Right hindlimb (tissue), 1 donor: ENCODE results near the gene RPTOR.

ENCODE experiments used
- DNase-seq: peaks from one replicate; pipeline ENCODE4 v3.0.0-alpha.2; 2018

The RPTOR gene

GRCh38 chr17:80769936-80770625, 225.4 kb downstream of the RPTOR start:
- DNase-seq, result no peak

GRCh38 chr17:80770881-80771611, 226.4 kb downstream of the RPTOR start:
- DNase-seq, result no peak

DNA sequence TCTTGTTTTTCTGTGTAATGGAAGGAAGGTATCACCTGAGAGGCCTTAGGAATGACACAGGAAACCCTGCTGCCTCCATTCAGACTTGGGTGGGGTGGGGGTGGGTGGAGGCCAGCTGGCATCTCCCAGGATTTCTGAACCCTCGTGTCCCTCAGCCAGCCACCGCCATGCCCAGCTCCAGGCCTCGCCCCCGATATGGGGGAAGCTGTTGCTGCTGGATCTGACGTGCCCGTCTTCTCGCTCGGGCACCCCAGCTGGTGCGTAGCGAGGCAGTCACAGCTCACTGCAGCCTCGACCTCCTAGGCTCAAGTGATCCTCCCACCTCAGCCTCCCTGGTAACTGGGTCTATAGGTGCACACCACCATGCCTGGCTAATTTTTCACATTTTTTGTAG, 227.0 kb downstream of the RPTOR start:
- no peak for DNase-seq

- no peak for DNase-seq
These were observed 228.2 kb downstream of the RPTOR start for GRCh38 chr17:80772906-80773242.

DNA sequence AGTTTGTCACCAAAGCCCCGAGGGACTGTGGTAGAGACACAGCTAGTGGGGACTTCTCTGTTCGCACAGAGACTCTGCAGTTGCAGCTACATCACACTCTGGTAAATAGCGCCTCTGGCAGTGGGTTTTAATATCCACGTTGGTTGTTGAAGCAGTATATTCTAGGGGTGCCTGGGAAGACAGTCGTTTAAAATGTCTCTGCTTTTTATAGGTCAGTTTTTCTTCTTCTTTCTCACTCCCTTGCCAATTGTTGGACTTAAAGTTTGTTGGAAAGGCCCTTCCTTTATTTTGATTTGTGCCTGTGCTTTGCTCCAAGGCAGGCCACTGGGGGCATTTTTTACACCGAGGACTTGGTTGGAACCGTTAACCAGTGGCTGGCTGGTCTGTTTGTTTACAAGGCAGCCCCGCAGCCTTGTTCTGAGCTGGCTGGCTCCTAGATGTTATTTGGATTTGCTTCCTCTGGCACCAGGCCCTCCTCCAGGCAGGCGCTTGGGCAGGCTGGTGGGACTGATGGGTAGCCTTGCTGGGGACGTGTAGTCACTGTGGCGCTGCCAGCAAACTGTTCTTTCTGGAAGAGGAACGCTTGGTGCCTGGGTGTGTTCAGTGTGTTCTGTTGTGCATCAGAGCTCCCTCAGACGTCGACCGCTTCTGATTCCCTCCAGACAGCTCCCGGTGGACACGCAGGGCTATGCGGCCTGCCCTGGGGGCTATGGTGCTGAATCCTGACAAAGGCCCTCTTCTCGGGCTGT, 228.8 kb downstream of the RPTOR start:
- DNase-seq, result no peak

DNA sequence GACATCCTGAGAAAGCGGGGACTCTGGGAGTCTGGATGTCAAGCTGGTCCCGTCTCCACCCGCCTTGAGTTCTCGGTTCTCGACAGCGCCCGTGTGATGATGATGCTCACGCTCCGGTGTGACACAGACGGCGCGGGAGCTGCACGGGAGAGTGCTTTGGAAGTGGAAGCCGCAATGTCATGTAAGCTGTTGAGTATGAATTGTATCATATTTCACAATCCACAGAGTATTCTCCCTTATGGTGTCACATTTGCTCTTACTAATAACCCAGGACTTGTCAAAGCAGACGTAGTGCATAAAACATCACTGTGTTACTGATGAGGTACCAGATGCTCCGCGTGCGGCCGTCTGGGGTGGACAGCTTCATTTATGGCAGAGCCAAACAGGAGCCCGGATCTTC, 229.5 kb downstream of the RPTOR start:
- no peak for DNase-seq

- DNase-seq, result peak; percentile 54
These were observed 230.1 kb downstream of the RPTOR start for GRCh38 chr17:80774643-80775281.

DNA sequence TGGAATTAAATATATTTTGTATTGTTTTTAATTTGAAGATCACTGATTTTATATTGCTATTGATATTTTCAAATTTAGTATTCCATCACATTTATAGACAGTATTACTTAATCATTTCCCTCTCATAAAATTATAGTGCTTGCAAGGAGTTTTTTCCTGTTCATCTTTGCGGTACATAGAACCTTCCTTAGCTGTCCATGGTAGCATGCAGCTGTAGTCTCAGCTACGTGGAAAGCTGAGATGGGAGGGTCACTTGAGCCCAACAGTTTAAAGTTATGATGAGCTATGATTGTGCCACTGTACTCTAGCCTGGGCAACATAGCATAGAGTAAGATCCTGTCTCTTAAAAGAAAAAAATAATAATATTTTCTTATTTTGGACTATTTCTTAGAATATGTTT, 231.2 kb downstream of the RPTOR start:
- DNase-seq, result no peak

GRCh38 chr17:80777274-80777673, 232.6 kb downstream of the RPTOR start:
- DNase-seq, result no peak

DNA sequence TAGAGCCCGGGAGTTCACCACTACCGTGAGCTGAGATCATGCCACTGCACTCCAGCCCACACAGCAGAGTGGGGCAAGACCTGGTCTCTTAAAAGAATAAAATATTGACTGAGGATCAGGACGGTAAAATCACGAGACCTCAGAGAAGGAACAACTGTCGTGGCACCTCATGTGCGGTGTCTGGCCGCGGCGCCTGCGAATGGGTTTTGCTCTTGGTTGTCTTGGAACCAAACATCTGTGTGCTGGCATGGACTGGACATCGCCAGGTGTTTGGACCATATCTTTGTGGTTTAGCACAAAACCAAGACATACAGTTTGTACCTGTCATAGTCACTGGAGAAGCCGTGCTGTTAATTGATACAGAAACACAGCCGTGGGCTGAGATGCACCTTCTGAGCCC, 234.1 kb downstream of the RPTOR start:
- DNase-seq, result no peak

DNA sequence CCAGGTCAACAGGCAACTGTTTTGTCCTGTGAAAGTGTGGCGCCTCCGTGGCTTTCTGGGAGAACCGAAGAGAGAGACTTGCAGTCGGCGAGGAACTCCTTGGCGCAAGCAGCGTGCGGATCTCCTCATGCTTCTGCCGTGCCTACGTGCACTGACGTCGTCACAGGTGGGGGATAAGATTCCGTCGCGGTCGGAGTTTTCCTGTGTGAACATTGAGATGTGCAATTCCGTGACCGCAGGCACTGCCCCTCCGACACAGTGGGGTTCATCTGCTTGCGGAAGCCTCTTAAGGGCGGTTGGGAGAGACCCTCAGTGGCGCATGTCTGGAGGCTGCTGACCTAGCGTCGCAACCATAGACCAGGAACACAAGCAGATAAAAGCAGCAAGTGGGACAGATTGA, 234.7 kb downstream of the RPTOR start:
- no peak for DNase-seq

- no peak for DNase-seq
These were observed 235.3 kb downstream of the RPTOR start for GRCh38 chr17:80779961-80780380.

- no peak for DNase-seq
These were observed 236.0 kb downstream of the RPTOR start for GRCh38 chr17:80780381-80781198.

DNA sequence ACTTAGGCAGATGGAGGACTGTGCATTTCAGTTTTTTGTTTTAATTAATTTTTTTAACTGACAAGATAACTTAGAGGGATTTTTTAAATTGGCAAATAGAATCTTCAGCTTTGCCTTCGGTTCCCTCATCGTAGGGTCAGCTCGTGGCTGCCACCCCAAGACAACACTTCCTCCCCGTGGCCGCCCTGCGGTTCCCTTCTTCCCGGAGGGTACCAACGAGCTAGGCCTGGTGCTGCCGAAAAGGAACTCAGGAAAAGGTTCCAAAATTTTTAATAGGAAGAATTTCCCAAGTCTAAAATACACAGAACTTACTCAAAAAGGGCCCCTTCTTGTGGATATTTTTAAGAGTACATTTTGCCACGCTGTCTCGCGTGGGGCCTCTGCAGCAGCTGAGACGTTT, 236.6 kb downstream of the RPTOR start:
- no peak for DNase-seq

GRCh38 chr17:80781807-80782277, 237.2 kb downstream of the RPTOR start:
- no peak for DNase-seq

DNA sequence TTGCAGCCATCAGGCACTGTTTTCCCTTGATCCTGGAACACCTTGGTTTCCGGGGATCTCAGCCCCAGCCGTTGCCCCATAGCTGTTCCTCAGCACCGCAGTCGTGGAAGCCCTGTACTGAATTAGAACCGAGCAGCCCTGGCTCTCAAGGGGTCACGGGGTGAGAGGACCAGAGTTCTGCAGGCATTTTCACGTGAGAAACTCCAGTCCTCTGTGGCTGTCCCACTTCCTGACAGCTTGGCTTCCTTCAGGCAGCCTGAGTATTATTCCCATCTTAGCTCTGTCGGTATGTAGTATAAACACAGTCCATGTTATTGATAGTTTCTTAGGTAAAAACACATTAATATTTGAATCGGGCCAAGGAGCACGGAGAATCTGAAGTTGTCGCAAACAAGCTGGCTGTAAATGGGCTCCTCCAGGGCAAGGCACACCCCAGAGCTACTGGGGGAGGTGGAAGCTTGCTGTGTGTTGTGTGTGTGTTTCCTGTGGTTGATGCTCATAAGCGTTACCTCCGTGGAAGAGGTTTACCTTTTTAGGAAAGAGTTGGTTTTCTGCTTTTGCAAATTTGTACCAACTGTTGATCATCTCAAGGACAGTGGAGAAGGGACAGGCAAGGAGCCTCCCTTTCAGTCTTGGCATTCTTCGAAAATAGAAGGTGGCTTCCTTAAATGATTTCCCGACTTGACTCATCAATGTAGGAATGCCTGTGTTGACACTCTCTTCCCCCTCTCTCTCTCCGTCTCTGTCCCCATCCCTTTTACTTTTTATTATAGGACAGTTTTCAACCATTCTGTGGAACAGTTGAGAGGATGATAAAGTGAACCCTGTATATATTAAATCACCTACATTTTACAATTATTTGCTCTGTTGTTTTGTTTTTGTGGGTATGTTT, 238.1 kb downstream of the RPTOR start:
- DNase-seq, result no peak

DNA sequence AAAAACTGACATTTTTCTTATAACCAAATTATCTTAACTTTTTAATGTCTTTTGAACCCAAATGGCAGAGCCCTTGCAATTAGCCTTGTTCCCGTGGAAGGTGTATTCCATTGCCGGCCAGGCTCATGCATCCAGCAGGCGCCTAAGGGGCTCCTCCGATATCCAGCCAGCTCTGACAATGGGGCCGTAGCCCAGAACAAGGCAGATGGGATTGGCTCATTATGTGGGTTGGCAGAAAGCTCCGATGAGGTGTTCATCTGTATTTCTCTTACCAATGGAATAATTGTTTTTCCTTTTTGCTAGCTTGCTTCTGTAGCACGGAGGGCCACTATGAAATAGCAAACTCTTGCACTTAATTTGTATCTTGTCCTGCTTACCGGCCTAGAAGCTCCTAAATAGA, 238.8 kb downstream of the RPTOR start:
- DNase-seq, result peak; percentile 53

DNA sequence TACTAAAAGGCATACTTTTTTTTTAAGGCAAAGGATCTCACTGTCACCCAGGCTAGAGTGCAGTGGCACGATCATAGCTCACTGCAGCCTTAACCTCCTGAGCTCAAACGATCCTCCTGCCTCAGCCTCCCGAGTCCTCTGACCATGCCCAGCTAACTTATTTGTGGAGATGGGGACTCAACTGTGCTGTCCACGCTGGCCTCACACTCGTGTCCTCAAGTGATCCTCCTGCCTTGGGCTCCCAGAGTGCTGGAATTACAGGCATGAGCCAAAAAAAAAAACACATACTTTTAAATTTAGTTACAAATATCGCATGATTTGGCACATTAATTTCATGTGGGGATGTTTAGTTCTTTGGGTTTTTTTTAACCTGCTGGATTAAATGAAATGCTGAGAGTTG, 239.3 kb downstream of the RPTOR start:
- no peak for DNase-seq

- no peak for DNase-seq
These were observed 241.0 kb downstream of the RPTOR start for GRCh38 chr17:80785477-80786178.

DNA sequence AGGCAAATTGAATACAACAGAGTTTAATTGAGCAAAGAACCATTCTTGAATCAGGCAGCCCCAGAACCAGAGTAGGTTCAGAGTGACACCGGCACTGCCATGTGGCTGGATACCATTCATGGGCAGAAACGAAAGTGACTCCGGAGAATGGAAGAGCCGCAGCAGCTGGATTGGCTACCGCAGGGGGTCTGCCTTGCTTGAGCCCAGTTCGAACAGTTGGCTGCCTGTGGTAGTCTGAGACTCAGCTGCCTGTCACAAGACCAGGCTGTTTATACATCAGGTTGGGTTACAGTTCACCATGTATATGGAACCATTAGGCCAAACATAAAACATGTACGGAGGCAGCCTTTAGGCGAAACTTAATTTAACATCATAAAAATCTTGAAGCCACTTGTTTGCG, 241.8 kb downstream of the RPTOR start:
- peak; percentile 59 for DNase-seq

DNA sequence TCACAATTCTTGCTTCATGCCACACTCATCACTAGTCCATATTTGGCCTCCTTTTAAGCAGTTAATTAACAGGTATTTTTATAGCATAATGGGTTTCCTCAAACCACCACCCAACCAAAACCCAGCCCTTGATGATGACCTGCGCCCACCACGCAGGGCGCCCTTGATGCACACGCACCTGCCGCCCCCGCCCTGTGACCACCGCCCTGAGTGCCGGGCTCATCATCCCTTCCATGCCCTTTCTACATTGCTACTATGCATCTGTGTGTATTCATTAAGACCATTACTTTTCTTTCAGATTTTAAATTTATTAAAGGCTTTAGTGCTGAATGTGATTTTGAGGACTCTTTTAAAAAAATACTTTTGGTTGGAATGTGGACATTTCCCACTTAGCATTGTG, 242.2 kb downstream of the RPTOR start:
- no peak for DNase-seq
